ENCODE results near the gene WASHC2C. TPM values are rescaled to one million over a fixed set of nuclear protein-coding genes. Genes with fewer than 3 reads are reported as not detected.
"Not testable (repeated sequence)": the region's sequence is repeated elsewhere in the genome, so short reads cannot be mapped to it uniquely, and the experiment has no call there.

Gene WASHC2C
- polyA plus RNA-seq, 4 donors: 15.0 to 62.2 (median 20.7) TPM

GRCh38 chr10:45755083-45755482, 28.0 kb downstream of the WASHC2C start:
- not testable (repeated sequence) for H3K9me3 ChIP-seq (ENCODE audit: control insufficient read depth in 2 of 2, insufficient read depth in 1 of 2, low read depth in 1 of 2, low read length in 1 of 2); FAIRE-seq; H3K27ac ChIP-seq (ENCODE audit: low read depth in 1 of 3, low read length in 2 of 3); H3K4me1 ChIP-seq (ENCODE audit: control insufficient read depth in 3 of 3, insufficient read depth in 2 of 3, low read depth in 1 of 3, low read length in 2 of 3); H3K4me3 ChIP-seq (ENCODE audit: low read depth in 1 of 3, low read length in 3 of 3); DNase-seq; H3K36me3 ChIP-seq (ENCODE audit: control insufficient read depth in 3 of 3, insufficient read depth in 2 of 3, low read depth in 1 of 3, low read length in 3 of 3); H3K27me3 ChIP-seq (ENCODE audit: control insufficient read depth in 3 of 3, insufficient read depth in 3 of 3, low read length in 3 of 3)
- WGBS, 3 donors: 93 to 99% (median 97%) methylated on average over 3 of the region's 5 CpGs

- H3K36me3 ChIP-seq (ENCODE audit: control insufficient read depth in 3 of 3, insufficient read depth in 2 of 3, low read depth in 1 of 3, low read length in 3 of 3); H3K9me3 ChIP-seq (ENCODE audit: control insufficient read depth in 2 of 2, insufficient read depth in 1 of 2, low read depth in 1 of 2, low read length in 1 of 2); H3K4me3 ChIP-seq (ENCODE audit: low read depth in 1 of 3, low read length in 3 of 3); H3K27ac ChIP-seq (ENCODE audit: low read depth in 1 of 3, low read length in 2 of 3); DNase-seq; H3K27me3 ChIP-seq (ENCODE audit: control insufficient read depth in 3 of 3, insufficient read depth in 3 of 3, low read length in 3 of 3); H3K4me1 ChIP-seq (ENCODE audit: control insufficient read depth in 3 of 3, insufficient read depth in 2 of 3, low read depth in 1 of 3, low read length in 2 of 3); FAIRE-seq: not testable (repeated sequence)
- 88 to 100% (median 91%) methylated on average over 1 of the region's 3 CpGs for WGBS, 3 donors
Measured at GRCh38 chr10:45756065-45756464, 29.0 kb downstream of the WASHC2C start.

DNA sequence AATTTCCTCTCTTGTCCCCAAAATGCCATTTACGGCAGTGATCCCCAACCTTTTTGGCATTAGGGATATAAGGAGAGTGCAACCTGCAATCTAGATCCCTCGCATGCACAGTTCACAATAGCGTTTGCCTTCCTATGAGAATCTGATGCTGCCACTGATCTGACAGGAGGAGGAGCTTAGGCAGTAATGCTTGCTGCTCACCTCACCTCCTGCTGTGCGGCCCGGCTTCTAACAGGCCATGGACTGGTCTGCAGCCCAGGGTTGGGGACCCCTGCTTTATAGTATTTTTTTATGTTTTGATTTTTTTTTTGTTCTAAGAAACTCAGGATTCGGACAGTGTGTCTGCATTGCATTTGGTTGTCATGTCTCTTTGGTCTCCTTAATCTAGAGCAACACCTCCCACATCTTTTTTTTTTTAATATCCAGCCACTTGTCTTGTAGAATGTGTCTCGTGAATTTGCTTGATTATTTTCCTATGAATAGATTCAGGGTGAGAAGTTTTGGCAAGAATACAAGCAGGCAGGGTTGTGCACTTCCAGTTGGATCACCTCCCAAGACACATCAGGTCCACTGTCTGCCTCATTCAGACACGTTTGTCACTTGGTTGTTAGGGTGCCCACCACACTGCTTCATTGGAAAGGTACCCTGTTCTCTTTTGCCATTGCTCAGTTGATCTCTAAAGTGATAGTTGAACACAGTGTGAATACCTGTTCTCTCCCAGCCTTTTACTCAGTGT, 30.8 kb downstream of the WASHC2C start:
- H3K4me3 ChIP-seq (ENCODE audit: low read depth in 1 of 3, low read length in 3 of 3); H3K36me3 ChIP-seq (ENCODE audit: control insufficient read depth in 3 of 3, insufficient read depth in 2 of 3, low read depth in 1 of 3, low read length in 3 of 3); H3K27ac ChIP-seq (ENCODE audit: low read depth in 1 of 3, low read length in 2 of 3); DNase-seq; H3K9me3 ChIP-seq (ENCODE audit: control insufficient read depth in 2 of 2, insufficient read depth in 1 of 2, low read depth in 1 of 2, low read length in 1 of 2); H3K27me3 ChIP-seq (ENCODE audit: control insufficient read depth in 3 of 3, insufficient read depth in 3 of 3, low read length in 3 of 3); FAIRE-seq; H3K4me1 ChIP-seq (ENCODE audit: control insufficient read depth in 3 of 3, insufficient read depth in 2 of 3, low read depth in 1 of 3, low read length in 2 of 3): not testable (repeated sequence)
- 89 to 92% (median 91%) methylated on average over 8 of the region's 8 CpGs for WGBS, 3 donors

GRCh38 chr10:45761622-45762021, 34.6 kb downstream of the WASHC2C start:
- H3K4me1 ChIP-seq (ENCODE audit: control insufficient read depth in 3 of 3, insufficient read depth in 2 of 3, low read depth in 1 of 3, low read length in 2 of 3); H3K36me3 ChIP-seq (ENCODE audit: control insufficient read depth in 3 of 3, insufficient read depth in 2 of 3, low read depth in 1 of 3, low read length in 3 of 3); FAIRE-seq; H3K4me3 ChIP-seq (ENCODE audit: low read depth in 1 of 3, low read length in 3 of 3); DNase-seq; H3K27me3 ChIP-seq (ENCODE audit: control insufficient read depth in 3 of 3, insufficient read depth in 3 of 3, low read length in 3 of 3); H3K9me3 ChIP-seq (ENCODE audit: control insufficient read depth in 2 of 2, insufficient read depth in 1 of 2, low read depth in 1 of 2, low read length in 1 of 2); H3K27ac ChIP-seq (ENCODE audit: low read depth in 1 of 3, low read length in 2 of 3): not testable (repeated sequence)
- 68 to 89% (median 87%) methylated on average over 6 of the region's 6 CpGs for WGBS, 3 donors

- H3K36me3 ChIP-seq (ENCODE audit: control insufficient read depth in 3 of 3, insufficient read depth in 2 of 3, low read depth in 1 of 3, low read length in 3 of 3); H3K27me3 ChIP-seq (ENCODE audit: control insufficient read depth in 3 of 3, insufficient read depth in 3 of 3, low read length in 3 of 3); H3K9me3 ChIP-seq (ENCODE audit: control insufficient read depth in 2 of 2, insufficient read depth in 1 of 2, low read depth in 1 of 2, low read length in 1 of 2); FAIRE-seq; H3K27ac ChIP-seq (ENCODE audit: low read depth in 1 of 3, low read length in 2 of 3); H3K4me1 ChIP-seq (ENCODE audit: control insufficient read depth in 3 of 3, insufficient read depth in 2 of 3, low read depth in 1 of 3, low read length in 2 of 3); H3K4me3 ChIP-seq (ENCODE audit: low read depth in 1 of 3, low read length in 3 of 3); DNase-seq: not testable (repeated sequence)
- WGBS, 3 donors: 94 to 100% (median 100%) methylated on average over 1 to 2 of the region's 3 CpGs
Measured at GRCh38 chr10:45763037-45763436, 36.0 kb downstream of the WASHC2C start.

- not testable (repeated sequence) for H3K27ac ChIP-seq (ENCODE audit: low read depth in 1 of 3, low read length in 2 of 3); FAIRE-seq; H3K36me3 ChIP-seq (ENCODE audit: control insufficient read depth in 3 of 3, insufficient read depth in 2 of 3, low read depth in 1 of 3, low read length in 3 of 3); H3K4me1 ChIP-seq (ENCODE audit: control insufficient read depth in 3 of 3, insufficient read depth in 2 of 3, low read depth in 1 of 3, low read length in 2 of 3); H3K4me3 ChIP-seq (ENCODE audit: low read depth in 1 of 3, low read length in 3 of 3); H3K9me3 ChIP-seq (ENCODE audit: control insufficient read depth in 2 of 2, insufficient read depth in 1 of 2, low read depth in 1 of 2, low read length in 1 of 2); DNase-seq; H3K27me3 ChIP-seq (ENCODE audit: control insufficient read depth in 3 of 3, insufficient read depth in 3 of 3, low read length in 3 of 3)
- 88 to 100% (median 96%) methylated on average over 2 to 3 of the region's 4 CpGs for WGBS, 3 donors
Measured at GRCh38 chr10:45768334-45768733, 41.3 kb downstream of the WASHC2C start.

- not testable (repeated sequence) for H3K27ac ChIP-seq (ENCODE audit: low read depth in 1 of 3, low read length in 2 of 3); H3K4me1 ChIP-seq (ENCODE audit: control insufficient read depth in 3 of 3, insufficient read depth in 2 of 3, low read depth in 1 of 3, low read length in 2 of 3); FAIRE-seq; DNase-seq; H3K9me3 ChIP-seq (ENCODE audit: control insufficient read depth in 2 of 2, insufficient read depth in 1 of 2, low read depth in 1 of 2, low read length in 1 of 2); H3K36me3 ChIP-seq (ENCODE audit: control insufficient read depth in 3 of 3, insufficient read depth in 2 of 3, low read depth in 1 of 3, low read length in 3 of 3); H3K4me3 ChIP-seq (ENCODE audit: low read depth in 1 of 3, low read length in 3 of 3); H3K27me3 ChIP-seq (ENCODE audit: control insufficient read depth in 3 of 3, insufficient read depth in 3 of 3, low read length in 3 of 3)
- 86 to 97% (median 93%) methylated on average over 4 to 5 of the region's 7 CpGs for WGBS, 3 donors
Measured at GRCh38 chr10:45771757-45772461, 44.8 kb downstream of the WASHC2C start.

GRCh38 chr10:45786217-45786616, 59.2 kb downstream of the WASHC2C start:
- peaks cover 0 to 20% (median 4%) of the 10 kb centered on the region in 3 donors for H3K36me3 ChIP-seq (ENCODE audit: control insufficient read depth in 3 of 3, insufficient read depth in 2 of 3, low read depth in 1 of 3, low read length in 3 of 3)
- WGBS, 3 donors: 50 to 100% (median 68%) methylated on average over 1 of the region's 1 CpG
- H3K27ac ChIP-seq (ENCODE audit: low read depth in 1 of 3, low read length in 2 of 3); FAIRE-seq; H3K9me3 ChIP-seq (ENCODE audit: control insufficient read depth in 2 of 2, insufficient read depth in 1 of 2, low read depth in 1 of 2, low read length in 1 of 2); H3K27me3 ChIP-seq (ENCODE audit: control insufficient read depth in 3 of 3, insufficient read depth in 3 of 3, low read length in 3 of 3); H3K4me3 ChIP-seq (ENCODE audit: low read depth in 1 of 3, low read length in 3 of 3); DNase-seq; H3K4me1 ChIP-seq (ENCODE audit: control insufficient read depth in 3 of 3, insufficient read depth in 2 of 3, low read depth in 1 of 3, low read length in 2 of 3): not testable (repeated sequence)
